Fibroblast of gingiva (primary cell): Measurements from ENCODE around the gene OR9Q2.
"Not testable (repeated sequence)": the region's sequence is repeated elsewhere in the genome, so short reads cannot be mapped to it uniquely, and the experiment has no call there.

Experiments
- DNase-seq: peaks from one replicate; pipeline ENCODE4 v3.0.0-alpha.2; 2011; ENCODE audit warnings: low read depth

Gene OR9Q2

GRCh38 chr11:58188770-58189169 lies at the start of gene OR9Q2:
OR9Q2 (plus strand) TSS chr11:58189070; CDS start chr11:58190491, 1,421 bp downstream.
- no peak for DNase-seq

- no peak for DNase-seq
Measured at GRCh38 chr11:58142761-58143160, 46.1 kb upstream of the OR9Q2 start.

- no peak for DNase-seq
Measured at GRCh38 chr11:58152781-58153180, 36.1 kb upstream of the OR9Q2 start.

- DNase-seq, result no peak
Measured at GRCh38 chr11:58164389-58164788, 24.5 kb upstream of the OR9Q2 start.

GRCh38 chr11:58164990-58165389 lies 23.9 kb upstream of the OR9Q2 start:
- DNase-seq, result no peak

- no peak for DNase-seq
Measured at GRCh38 chr11:58165504-58166106, 23.3 kb upstream of the OR9Q2 start.

- DNase-seq, result no peak
Measured at GRCh38 chr11:58177409-58178054, 11.3 kb upstream of the OR9Q2 start.

- DNase-seq, result no peak
Measured at GRCh38 chr11:58178444-58178843, 10.4 kb upstream of the OR9Q2 start.

GRCh38 chr11:58179648-58180047 lies 9.2 kb upstream of the OR9Q2 start:
- DNase-seq, result no peak

GRCh38 chr11:58186938-58187337 lies 1.9 kb upstream of the OR9Q2 start:
- no peak for DNase-seq

GRCh38 chr11:58192229-58192628 lies 3.4 kb downstream of the OR9Q2 start:
- no peak for DNase-seq

- DNase-seq, result no peak
Measured at GRCh38 chr11:58193391-58193790, 4.5 kb downstream of the OR9Q2 start.

- DNase-seq, result no peak
Measured at GRCh38 chr11:58195939-58196338, 7.1 kb downstream of the OR9Q2 start.

GRCh38 chr11:58199271-58199670 lies 10.4 kb downstream of the OR9Q2 start:
- no peak for DNase-seq

- DNase-seq, result no peak
Measured at GRCh38 chr11:58204042-58204441, 15.2 kb downstream of the OR9Q2 start, which contains the start of gene OR1S2. OR1S2 (minus strand) TSS chr11:58204142; CDS start chr11:58204142, 0 bp downstream.

- DNase-seq, result not testable (repeated sequence)
Measured at GRCh38 chr11:58212420-58212819, 23.6 kb downstream of the OR9Q2 start, which contains the start of gene OR1S1. OR1S1 (plus strand) TSS chr11:58212720.

GRCh38 chr11:58216476-58216875 lies 27.6 kb downstream of the OR9Q2 start:
- no peak for DNase-seq

GRCh38 chr11:58222721-58223120 lies 33.9 kb downstream of the OR9Q2 start:
- no peak for DNase-seq

GRCh38 chr11:58227956-58228615 lies 39.2 kb downstream of the OR9Q2 start:
- DNase-seq, result no peak
